Measurements from ENCODE around the gene CRYBG2. TPM values are rescaled to one million over a fixed set of nuclear protein-coding genes. Genes with fewer than 3 reads are reported as not detected.

Gene CRYBG2
- total RNA-seq, 2 donors from 2014 or later = 3.9 to 4.8 TPM

DNA sequence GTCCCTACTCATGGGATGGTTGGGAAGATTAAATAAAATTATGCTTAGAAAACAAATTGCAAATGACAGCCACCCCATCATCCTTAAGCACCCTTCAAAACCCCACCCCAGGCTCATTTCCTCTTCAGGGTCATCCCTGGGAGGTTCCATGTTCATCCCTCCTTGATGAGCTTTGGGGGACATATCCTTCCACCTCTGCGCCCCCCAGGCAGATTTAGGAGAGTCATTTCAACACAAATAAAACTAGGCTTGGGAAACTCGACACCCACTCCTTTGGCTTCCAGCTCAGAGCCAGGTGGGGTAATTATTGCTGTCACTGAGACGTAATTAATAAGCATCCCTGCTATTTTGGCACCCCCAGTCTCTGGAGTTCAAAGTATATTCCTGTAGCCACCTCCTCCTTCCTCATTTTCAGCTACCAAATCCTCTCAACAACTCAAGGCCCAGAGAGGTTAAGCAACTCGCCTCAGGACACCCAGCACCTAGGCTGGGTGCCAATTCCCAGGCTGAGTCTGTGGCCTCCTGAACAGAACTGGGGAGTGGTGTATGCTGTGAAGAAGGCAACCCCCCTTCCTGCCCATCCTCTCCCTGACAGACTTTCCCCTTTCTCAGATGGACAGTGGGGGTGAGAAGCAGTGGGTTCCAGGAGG, 595 bp downstream of the CRYBG2 start:
- no peaks in the 10 kb centered on the region for H3K36me3 ChIP-seq
- TF ChIP-seq, protein P1, sequence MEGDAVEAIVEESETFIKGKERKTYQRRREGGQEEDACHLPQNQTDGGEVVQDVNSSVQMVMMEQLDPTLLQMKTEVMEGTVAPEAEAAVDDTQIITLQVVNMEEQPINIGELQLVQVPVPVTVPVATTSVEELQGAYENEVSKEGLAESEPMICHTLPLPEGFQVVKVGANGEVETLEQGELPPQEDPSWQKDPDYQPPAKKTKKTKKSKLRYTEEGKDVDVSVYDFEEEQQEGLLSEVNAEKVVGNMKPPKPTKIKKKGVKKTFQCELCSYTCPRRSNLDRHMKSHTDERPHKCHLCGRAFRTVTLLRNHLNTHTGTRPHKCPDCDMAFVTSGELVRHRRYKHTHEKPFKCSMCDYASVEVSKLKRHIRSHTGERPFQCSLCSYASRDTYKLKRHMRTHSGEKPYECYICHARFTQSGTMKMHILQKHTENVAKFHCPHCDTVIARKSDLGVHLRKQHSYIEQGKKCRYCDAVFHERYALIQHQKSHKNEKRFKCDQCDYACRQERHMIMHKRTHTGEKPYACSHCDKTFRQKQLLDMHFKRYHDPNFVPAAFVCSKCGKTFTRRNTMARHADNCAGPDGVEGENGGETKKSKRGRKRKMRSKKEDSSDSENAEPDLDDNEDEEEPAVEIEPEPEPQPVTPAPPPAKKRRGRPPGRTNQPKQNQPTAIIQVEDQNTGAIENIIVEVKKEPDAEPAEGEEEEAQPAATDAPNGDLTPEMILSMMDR (IDR thresholded peaks at IDR 0.05) = no peak
- TF ChIP-seq POLR2AphosphoS5 (IDR thresholded peaks at IDR 0.05) (no peak), POLR2A (IDR thresholded peaks at IDR 0.05) (no peak)
- no peak for DNase-seq (ENCODE audit: low spot score)
- no peaks in the 10 kb centered on the region for H3K27me3 ChIP-seq (replicated peaks; ENCODE audit: insufficient read depth)
- H3K4me3 ChIP-seq = no peak overlapping the region
- WGBS = 67% methylated on average over 4 of the region's 4 CpGs
- H3K4me1 ChIP-seq (replicated peaks) = peaks cover 5% of the 10 kb centered on the region
- H3K9me3 ChIP-seq = no peaks in the 10 kb centered on the region
- no peak overlapping the region for H3K27ac ChIP-seq
- intact Hi-C loops (cut with DNase I) = no loop called here

DNA sequence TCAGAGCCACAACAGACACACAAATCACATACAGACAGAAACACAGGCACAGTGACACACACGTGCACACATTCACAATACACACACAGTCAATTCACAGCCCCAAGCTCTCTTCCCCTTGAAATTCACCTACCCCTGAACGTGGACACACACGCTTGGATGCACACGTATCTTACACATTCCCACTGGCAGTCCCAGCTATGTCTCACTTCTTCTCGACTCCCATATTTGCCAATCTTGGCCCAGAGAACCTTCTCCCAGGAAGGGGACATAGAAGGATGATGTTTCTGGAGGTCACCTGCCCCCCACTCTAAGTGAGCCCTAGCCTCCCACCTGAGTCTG, 1.6 kb downstream of the CRYBG2 start:
- peaks cover 5% of the 10 kb centered on the region for H3K4me1 ChIP-seq (replicated peaks)
- intact Hi-C loops (cut with DNase I) = no loop called here
- no peak for TF ChIP-seq POLR2A (IDR thresholded peaks at IDR 0.05)
- no peak for TF ChIP-seq POLR2AphosphoS5 (IDR thresholded peaks at IDR 0.05)
- TF ChIP-seq, protein P1 (IDR thresholded peaks at IDR 0.05) = no peak
- H3K36me3 ChIP-seq = no peaks in the 10 kb centered on the region
- 87% methylated on average over 5 of the region's 5 CpGs for WGBS
- H3K27ac ChIP-seq = no peak overlapping the region
- no peak overlapping the region for H3K4me3 ChIP-seq
- H3K9me3 ChIP-seq = no peaks in the 10 kb centered on the region
- DNase-seq (ENCODE audit: low spot score) = no peak
- no peaks in the 10 kb centered on the region for H3K27me3 ChIP-seq (replicated peaks; ENCODE audit: insufficient read depth)

DNA sequence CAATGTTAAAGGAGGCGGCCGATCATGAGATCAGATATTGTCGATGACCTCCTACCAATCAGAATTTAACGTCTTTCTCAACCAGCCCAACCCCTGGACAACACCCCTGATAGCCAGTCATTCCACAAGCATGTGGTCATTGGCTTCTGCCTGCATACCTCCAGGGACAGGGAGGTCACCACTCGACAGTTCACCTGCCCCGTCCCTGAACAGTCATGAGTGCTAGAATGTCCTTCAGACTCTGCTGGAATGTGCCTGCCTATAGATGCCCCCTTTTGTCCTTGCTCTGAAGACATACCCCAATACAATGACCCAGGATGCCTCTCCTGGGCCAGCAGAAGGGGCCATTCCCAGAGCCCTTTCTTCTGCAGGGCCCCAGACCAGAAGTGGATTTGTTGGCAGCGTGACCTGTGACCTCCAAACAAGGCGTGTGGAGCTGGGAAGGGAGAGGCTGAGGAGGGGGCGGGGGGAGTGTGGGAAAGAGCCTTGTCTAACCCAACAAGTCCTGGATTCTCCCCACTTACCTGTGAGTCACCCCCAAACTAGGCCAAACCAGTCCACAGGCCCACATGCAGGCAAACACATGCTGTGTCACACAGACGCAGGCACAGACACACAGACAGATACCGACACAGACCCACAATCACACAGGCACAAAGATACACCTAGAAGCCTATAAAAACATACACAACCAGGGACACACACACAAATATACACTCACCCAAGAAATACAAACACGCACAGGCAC, 2.2 kb downstream of the CRYBG2 start:
- no peak overlapping the region for H3K4me3 ChIP-seq
- no peak for DNase-seq (ENCODE audit: low spot score)
- 86% methylated on average over 12 of the region's 12 CpGs for WGBS

DNA sequence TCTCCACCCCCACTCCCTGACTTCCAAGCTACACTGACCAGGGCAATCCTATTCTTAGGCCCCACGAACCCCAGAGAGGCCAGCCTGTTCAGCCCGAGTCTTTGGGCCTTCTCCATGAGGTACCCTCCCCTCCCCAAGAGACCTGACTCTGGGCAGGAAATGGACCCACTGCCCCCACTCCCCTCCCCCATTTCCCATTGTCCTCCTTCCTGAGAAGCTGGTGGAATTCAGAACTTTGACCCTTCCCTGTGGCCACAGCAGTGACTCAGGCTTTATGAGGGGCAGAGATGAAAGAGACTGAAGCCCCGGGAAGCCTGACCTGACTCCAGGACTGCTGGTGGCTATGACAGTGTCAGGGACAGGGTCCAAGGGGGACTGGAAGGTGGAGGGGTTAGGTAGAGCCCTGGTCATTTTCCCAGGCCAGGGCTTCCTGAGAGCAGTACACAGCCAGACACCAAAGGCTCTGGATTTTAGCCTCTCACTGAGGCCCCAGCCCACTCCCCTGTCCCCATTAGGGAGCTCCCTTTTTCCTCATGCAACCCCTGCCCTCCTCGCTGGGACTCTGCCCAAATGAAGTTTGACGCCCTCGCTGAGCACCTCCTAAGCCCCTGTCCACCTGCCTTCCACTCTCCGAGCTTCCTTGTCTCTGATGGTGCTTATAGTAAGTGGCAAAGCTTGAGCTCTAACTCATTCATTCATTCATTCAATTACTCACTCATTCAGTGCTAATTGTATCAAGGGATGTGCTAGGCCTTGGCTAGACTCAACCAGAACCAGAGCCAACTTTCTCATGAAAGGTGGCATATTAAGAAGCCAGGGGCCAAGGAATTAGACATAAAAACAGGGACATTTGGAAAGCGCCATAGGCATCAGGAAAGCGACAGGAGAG, 3.0 kb downstream of the CRYBG2 start:
- H3K36me3 ChIP-seq = no peaks in the 10 kb centered on the region
- intact Hi-C loops (cut with DNase I) = no loop called here
- H3K27me3 ChIP-seq (replicated peaks; ENCODE audit: insufficient read depth) = no peaks in the 10 kb centered on the region
- H3K4me1 ChIP-seq (replicated peaks) = peaks cover 5% of the 10 kb centered on the region
- no peak overlapping the region for H3K4me3 ChIP-seq
- H3K27ac ChIP-seq = no peak overlapping the region
- no peaks in the 10 kb centered on the region for H3K9me3 ChIP-seq
- TF ChIP-seq POLR2AphosphoS5 (IDR thresholded peaks at IDR 0.05) (no peak), POLR2A (IDR thresholded peaks at IDR 0.05) (no peak)
- TF ChIP-seq, protein P1 (IDR thresholded peaks at IDR 0.05) = no peak
- 79% methylated on average over 9 of the region's 9 CpGs for WGBS
- DNase-seq (ENCODE audit: low spot score) = no peak

More for the DNA sequence above, 2.2 kb downstream of the CRYBG2 start:
- Histone ChIP-seq H3K4me1 (replicated peaks) (peaks cover 5% of the 10 kb centered on the region), H3K36me3 (no peaks in the 10 kb centered on the region), H3K27ac (no peak overlapping the region), H3K27me3 (replicated peaks; ENCODE audit: insufficient read depth) (no peaks in the 10 kb centered on the region), H3K9me3 (no peaks in the 10 kb centered on the region)
- TF ChIP-seq POLR2A (IDR thresholded peaks at IDR 0.05) (no peak), POLR2AphosphoS5 (IDR thresholded peaks at IDR 0.05) (no peak)
- TF ChIP-seq, protein P1 (IDR thresholded peaks at IDR 0.05) = no peak
- intact Hi-C loops (cut with DNase I) = no loop called here
